RKO (cell line): ENCODE data around the gene KCNQ2.

ENCODE experiments used
- DNase-seq: peaks from one replicate; pipeline ENCODE4 v3.0.0-alpha.2; 2016; ENCODE audit warnings: low spot score

KCNQ2 gene

DNA sequence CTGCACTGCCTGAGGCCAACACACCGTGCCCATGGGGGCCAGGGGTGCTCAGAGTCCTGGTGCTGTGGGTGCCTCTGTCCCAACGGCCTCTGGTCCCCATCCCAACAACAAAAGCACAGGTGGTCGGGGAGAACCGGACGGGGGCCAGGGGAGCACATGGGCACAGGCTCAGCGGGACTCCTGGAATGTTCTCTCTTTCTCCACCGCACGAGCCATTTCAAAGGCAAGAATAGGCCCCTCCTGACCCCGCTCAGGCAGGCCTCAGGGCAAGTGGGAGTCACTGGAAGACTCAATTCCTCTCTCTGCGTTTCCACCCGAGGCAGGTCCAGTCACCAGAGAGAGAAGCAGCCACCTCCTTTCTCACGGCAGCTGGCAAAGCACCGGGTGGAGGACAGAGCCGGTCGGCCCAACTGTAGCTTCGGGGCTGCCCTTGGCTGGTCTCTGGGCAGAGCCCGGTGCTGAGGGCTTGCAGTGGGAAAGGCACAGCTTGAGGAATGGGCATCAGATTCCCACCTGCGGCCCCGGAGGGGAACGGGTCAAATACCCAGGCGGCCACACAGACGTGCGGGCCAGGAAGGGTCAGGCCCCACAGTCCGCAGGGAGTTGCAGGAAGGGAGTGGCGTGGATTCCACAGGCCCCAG is 55.2 kb downstream of the KCNQ2 start:
- no peak for DNase-seq

GRCh38 chr20:63416631-63417030 is 55.8 kb downstream of the KCNQ2 start:
- DNase-seq: no peak

GRCh38 chr20:63415647-63416391 is 56.6 kb downstream of the KCNQ2 start:
- no peak for DNase-seq

- no peak for DNase-seq
Measured at GRCh38 chr20:63414720-63415430, 57.6 kb downstream of the KCNQ2 start.

- no peak for DNase-seq
Measured at GRCh38 chr20:63413963-63414684, 58.3 kb downstream of the KCNQ2 start.

- no peak for DNase-seq
Measured at GRCh38 chr20:63413323-63413722, 59.1 kb downstream of the KCNQ2 start.

DNA sequence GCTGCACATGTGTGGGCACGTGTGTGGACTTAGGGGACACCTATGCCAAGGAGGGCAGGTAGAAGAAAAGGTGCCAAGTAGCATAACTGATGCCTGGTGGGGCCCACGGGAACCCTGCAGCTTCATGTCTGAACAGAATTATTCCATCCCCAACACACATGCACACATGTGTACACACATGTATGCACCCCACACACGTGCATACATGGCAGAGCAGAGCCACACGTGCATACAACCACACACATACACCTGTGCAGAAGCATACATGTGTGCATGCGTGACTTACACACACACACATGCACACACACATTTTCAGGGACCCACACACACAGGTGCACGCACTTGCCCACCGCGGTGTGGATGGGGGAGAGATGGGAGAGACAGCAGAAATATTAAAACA is 59.6 kb downstream of the KCNQ2 start:
- DNase-seq: no peak

GRCh38 chr20:63411898-63412631 is 60.4 kb downstream of the KCNQ2 start:
- DNase-seq: no peak

DNA sequence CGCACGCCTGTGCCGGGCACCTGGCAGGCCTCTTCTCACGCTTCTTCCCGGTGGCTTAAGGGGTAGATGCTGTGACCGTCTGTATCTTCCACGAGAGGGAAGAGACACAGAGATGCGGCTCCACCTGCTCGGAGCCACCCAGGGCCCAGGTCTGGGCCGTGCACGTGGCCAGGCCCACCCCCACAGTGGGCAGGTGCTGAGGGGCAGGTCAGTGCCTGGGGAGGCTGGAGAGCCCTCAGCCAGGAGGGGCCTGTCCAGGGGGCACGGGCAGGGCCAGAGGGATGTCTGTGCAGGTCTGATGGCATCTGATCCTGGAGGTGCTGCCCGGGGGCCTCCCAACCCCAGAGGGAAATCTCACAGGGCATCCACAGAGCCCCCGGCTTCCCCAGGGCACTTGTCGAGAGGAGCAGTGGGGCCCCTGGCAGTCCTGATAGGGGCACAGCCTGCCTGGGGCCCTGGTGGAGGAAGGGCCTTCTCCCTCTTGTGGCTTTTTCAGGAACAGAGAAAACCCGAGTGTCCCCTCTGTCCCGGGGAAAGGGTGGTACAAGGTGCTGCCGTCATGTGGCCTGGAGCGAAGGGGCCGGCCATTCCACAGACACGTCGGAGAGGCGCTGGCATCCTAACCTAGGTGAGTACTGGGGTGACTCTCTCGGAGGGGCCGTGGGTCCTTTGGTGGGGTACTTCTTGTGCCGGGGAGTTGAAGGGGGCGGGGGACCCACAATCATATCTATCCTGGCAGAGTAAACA is 61.1 kb downstream of the KCNQ2 start:
- no peak for DNase-seq

- no peak for DNase-seq
Measured at GRCh38 chr20:63409834-63410435, 62.5 kb downstream of the KCNQ2 start.

DNA sequence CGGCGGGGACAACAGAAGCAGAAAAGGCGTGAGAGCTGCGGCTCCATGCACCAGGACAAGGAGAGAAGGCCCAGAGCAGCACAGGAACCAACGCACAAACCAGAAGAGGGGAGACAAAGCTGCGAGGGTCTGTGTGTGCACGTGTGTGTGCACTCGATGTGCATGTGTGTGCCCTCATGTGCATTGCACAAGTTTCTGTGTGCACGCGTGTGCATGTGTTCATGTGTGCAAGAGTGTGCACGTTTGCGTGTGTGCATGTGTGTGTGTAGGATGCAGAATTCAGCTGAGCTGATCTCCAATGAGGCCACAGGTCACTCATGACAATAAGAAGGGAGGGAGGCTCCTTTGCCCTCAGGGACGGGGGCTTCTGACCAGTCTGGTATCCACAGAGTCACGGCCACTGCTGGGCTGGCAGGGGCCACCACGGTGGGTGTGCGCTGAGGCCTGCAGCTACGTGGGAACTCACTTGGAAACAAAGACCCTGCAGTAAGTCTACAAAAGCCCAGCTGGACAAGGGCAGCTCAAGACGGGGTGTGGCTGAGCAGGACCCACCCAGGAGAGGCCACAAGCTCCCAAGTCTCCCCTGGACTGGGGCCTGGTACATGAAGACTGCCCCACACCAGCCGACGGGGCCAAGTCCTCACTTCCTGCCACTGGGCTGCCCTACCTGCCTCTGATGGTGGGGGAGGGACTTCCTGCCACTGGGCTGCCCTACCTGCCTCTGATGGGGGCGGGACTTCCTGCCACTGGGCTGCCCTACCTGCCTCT is 63.2 kb downstream of the KCNQ2 start:
- no peak for DNase-seq

- DNase-seq: no peak
Measured at GRCh38 chr20:63408684-63409046, 63.8 kb downstream of the KCNQ2 start.

DNA sequence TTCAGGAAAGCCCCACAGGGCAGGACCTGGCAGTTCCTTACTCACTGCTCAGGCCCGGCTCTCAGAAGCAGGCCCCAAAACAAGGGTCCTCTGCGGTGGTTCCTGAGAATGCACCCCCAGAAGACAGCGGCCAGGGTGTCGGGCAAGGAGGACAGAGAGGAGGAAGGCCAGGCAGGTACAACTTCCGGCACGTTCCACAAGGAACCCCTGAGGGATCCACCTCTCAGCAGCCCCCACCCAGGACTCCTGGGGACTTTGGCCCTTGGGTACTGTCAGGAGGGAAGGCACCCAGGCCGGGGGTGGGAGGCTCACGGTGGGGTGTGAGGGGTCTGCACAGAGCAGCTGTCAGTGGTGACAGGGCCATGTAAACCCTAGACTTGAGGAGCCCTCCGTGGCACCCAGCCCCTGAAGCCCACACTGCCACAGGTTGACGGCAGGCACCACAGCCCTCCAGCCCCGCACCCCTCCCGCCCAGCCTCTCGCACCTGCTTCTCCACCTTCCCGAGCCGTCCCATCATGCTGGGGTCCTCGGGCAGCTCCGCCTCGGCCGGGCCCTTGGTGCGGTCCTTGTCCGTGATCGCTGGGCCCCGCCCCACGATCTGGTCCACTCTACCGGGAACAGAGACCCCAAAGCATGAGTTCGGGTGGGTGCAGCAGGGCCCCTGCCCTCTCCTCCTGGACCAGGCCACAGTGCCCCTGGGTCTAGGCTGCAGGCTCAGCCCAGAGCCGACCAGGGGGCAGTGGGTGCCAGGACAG is 64.3 kb downstream of the KCNQ2 start:
- no peak for DNase-seq

DNA sequence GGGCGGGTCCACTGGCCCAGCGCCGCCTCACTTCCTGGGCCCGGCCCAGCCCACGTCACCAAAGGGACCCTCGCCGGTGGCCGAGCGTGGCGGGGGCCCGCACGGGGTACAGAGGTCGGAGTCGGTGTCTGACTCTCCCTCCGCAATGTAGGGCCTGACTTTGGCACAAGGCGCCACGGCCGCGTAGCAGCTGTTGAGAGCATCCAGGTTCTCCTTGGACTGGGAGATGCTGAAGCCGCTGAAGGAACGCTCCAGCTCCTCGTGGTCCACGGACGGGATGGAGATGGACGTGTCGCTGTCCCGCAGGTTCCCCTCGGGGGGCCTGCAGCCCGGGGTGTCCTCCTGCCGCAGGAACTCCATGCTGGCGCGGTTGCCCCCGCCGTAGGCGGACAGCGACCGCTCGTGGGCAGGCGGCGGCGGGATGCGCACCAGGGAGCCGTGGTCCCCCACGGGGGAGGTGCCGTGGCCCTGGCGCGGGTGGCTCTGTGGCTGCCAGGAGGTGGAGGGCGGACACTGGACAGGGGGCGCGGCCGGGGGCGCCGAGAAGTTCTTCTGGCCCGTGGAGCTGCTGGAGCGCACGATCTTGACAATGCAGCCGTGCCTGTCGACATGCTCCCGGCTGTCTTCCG is 65.7 kb downstream of the KCNQ2 start:
- DNase-seq: no peak

GRCh38 chr20:63406011-63406410 is 66.4 kb downstream of the KCNQ2 start:
- DNase-seq: no peak

DNA sequence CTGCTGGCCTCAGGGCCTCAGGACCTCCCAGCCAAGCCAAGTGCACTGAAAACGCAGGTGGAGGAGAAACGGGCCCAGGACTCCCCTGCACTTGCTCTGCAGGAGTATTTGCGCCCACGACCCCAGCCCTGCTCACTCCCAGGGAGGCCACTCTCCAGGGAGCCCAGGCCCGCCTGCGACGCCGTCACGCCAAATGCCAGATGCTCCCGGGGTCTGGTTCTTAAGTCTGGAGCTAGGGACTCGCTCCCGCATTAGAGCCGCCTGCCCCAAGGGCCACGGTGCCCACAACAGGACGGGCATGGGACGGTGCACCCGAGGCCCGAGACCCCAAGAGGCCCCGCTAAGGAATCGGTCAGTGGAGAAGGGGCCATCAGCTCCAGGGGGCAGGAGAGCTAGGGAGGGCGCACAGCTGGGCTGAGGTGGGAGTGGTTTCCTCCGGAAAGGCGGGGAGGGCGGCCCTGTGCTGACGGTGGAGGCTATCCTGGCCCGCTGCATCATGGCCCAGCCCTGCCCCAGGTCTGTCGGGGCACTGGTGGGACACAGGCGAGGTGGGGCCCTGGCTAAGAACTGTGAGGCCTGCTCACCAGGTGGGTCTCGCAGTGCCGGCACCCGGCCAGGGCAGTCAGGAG is 67.2 kb downstream of the KCNQ2 start:
- no peak for DNase-seq

GRCh38 chr20:63404129-63405085 is 68.0 kb downstream of the KCNQ2 start:
- DNase-seq: no peak
